HS-5 (cell line): ENCODE measurements around the gene STAB1.

ENCODE experiments used
- DNase-seq: peaks from one replicate; pipeline ENCODE4 v3.0.0-alpha.2; 2012; ENCODE audit warnings: low read depth

STAB1 gene

GRCh38 chr3:52458031-52458760 lies 36.9 kb upstream of the STAB1 start:
- no peak for DNase-seq

- no peak for DNase-seq
Observed at GRCh38 chr3:52458770-52459545, 36.2 kb upstream of the STAB1 start.

GRCh38 chr3:52461874-52462273 lies 33.3 kb upstream of the STAB1 start:
- DNase-seq = no peak

GRCh38 chr3:52463416-52463815 lies 31.7 kb upstream of the STAB1 start:
- no peak for DNase-seq

GRCh38 chr3:52468336-52468735 lies 26.8 kb upstream of the STAB1 start:
- no peak for DNase-seq

GRCh38 chr3:52469001-52469400 lies 26.1 kb upstream of the STAB1 start:
- DNase-seq = no peak

GRCh38 chr3:52470920-52471319 lies 24.2 kb upstream of the STAB1 start:
- DNase-seq = no peak

- no peak for DNase-seq
Observed at GRCh38 chr3:52471371-52472238, 23.5 kb upstream of the STAB1 start.

GRCh38 chr3:52472239-52473000 lies 22.7 kb upstream of the STAB1 start:
- DNase-seq = no peak

GRCh38 chr3:52473026-52473425 lies 22.1 kb upstream of the STAB1 start:
- DNase-seq = no peak

- DNase-seq = no peak
Observed at GRCh38 chr3:52477076-52477795, 17.9 kb upstream of the STAB1 start.

- DNase-seq = no peak
Observed at GRCh38 chr3:52477796-52478095, 17.4 kb upstream of the STAB1 start.

- no peak for DNase-seq
Observed at GRCh38 chr3:52479037-52479876, 15.9 kb upstream of the STAB1 start.

GRCh38 chr3:52479877-52480575 lies 15.1 kb upstream of the STAB1 start:
- DNase-seq = no peak

- DNase-seq = no peak
Observed at GRCh38 chr3:52480768-52481715, 14.1 kb upstream of the STAB1 start.

- no peak for DNase-seq
Observed at GRCh38 chr3:52481819-52482521, 13.2 kb upstream of the STAB1 start.

- no peak for DNase-seq
Observed at GRCh38 chr3:52483081-52483480, 12.1 kb upstream of the STAB1 start.
